NT2/D1 (cell line): ENCODE data around the gene HOXC4.

Experiments
- SUZ12 ChIP-seq: IDR thresholded peaks from 2 replicates; pipeline ENCODE4 v1.6.1; 2011; ENCODE audit not compliant: insufficient read length, insufficient read depth; ENCODE audit errors: extremely low read depth
- YY1 ChIP-seq: IDR thresholded peaks from 2 replicates; pipeline ENCODE4 v1.6.1; 2011; ENCODE audit not compliant: insufficient read length, insufficient read depth
- ZNF274 ChIP-seq: IDR thresholded peaks from 2 replicates; pipeline ENCODE4 v1.6.1; 2011; ENCODE audit warnings: mild to moderate bottlenecking, low read depth, low read length

- TF ChIP-seq SUZ12 (peak; percentile 13), YY1 (no peak), ZNF274 (no peak)
These were observed 35.7 kb upstream of the HOXC4 start for GRCh38 chr12:54017878-54018467.
